GM23338 (cell line): ENCODE data around the gene PCSK5. TPM values are rescaled to one million over a fixed set of nuclear protein-coding genes. Genes with fewer than 3 reads are reported as not detected.

Experiments
- ATAC-seq: fragments of 200-7000 bp; cut with Tn5 transposase; 3 replicates; pipeline ENCODE4 v1.9.1; 2020
- DNase-seq: peaks from one replicate; pipeline ENCODE4 v3.0.0-alpha.2; 2015; ENCODE audit warnings: low spot score
- H2AFZ ChIP-seq: fragments of 200-600 bp; sonication (generic); 2 replicates; pipeline ENCODE4 v1.8.0; 2016; ENCODE audit warnings: antibody characterized with exemption, mild to moderate bottlenecking, moderate library complexity
- H3F3A ChIP-seq: fragments of 200-600 bp; sonication (generic); replicated peaks from 2 replicates; pipeline ENCODE4 v1.8.0; 2017; ENCODE audit warnings: antibody characterized with exemption, mixed run types, low read depth
- H3K27ac ChIP-seq: fragments of 200-600 bp; sonication (generic); 2 replicates; pipeline ENCODE4 v1.6.1; 2016; ENCODE audit warnings: low read depth
- H3K27me3 ChIP-seq: fragments of 200-600 bp; sonication (generic); 2 replicates; pipeline ENCODE4 v1.8.0; 2016; ENCODE audit warnings: mild to moderate bottlenecking, mixed run types, moderate library complexity; ENCODE audit not compliant: insufficient read depth
- H3K36me3 ChIP-seq: fragments of 200-600 bp; sonication (generic); 2 replicates; pipeline ENCODE4 v1.8.0; 2016; ENCODE audit warnings: mild to moderate bottlenecking; ENCODE audit not compliant: insufficient read depth
- H3K4me1 ChIP-seq: fragments of 200-600 bp; sonication (generic); 2 replicates; pipeline ENCODE4 v1.8.0; 2016; ENCODE audit warnings: mild to moderate bottlenecking, moderate library complexity; ENCODE audit not compliant: insufficient read depth
- H3K4me2 ChIP-seq: fragments of 200-600 bp; sonication (generic); 2 replicates; pipeline ENCODE4 v1.7.1; 2017; ENCODE audit warnings: mixed run types
- H3K4me3 ChIP-seq: fragments of 200-600 bp; sonication (generic); 2 replicates; pipeline ENCODE4 v1.6.1; 2016; ENCODE audit warnings: mixed run types
- H3K79me2 ChIP-seq: fragments of 200-600 bp; sonication (generic); replicated peaks from 2 replicates; pipeline ENCODE4 v1.8.0; 2017; ENCODE audit warnings: mild to moderate bottlenecking; ENCODE audit not compliant: insufficient read depth
- H3K9me2 ChIP-seq: fragments of 200-600 bp; sonication (generic); 2 replicates; pipeline ENCODE4 v1.8.0; 2017; ENCODE audit not compliant: insufficient read depth
- H4K20me1 ChIP-seq: fragments of 200-600 bp; sonication (generic); replicated peaks from 2 replicates; pipeline ENCODE4 v1.8.0; 2017; ENCODE audit warnings: mild to moderate bottlenecking; ENCODE audit not compliant: insufficient read depth
- H3K27ac Mint-ChIP-seq: 2 replicates; pipeline ENCODE4 v1.8.0; 2020; ENCODE audit warnings: inconsistent platforms, mild to moderate bottlenecking, moderate library complexity, mixed read lengths
- H3K27me3 Mint-ChIP-seq: 3 replicates; pipeline ENCODE4 v1.8.0; 2022; ENCODE audit warnings: low read depth, mild to moderate bottlenecking, moderate library complexity, mixed read lengths, inconsistent platforms; ENCODE audit not compliant: insufficient read depth, poor library complexity
- H3K36me3 Mint-ChIP-seq: 3 replicates; pipeline ENCODE4 v1.8.0; 2021; ENCODE audit warnings: low read depth, mild to moderate bottlenecking, inconsistent platforms, moderate library complexity, mixed read lengths
- H3K4me1 Mint-ChIP-seq: 3 replicates; pipeline ENCODE4 v1.8.0; 2020; ENCODE audit warnings: mild to moderate bottlenecking, inconsistent platforms, mixed read lengths
- H3K4me3 Mint-ChIP-seq: 3 replicates; pipeline ENCODE4 v1.8.0; 2021; ENCODE audit warnings: moderate library complexity, mild to moderate bottlenecking, inconsistent platforms, mixed read lengths
- H3K9me3 Mint-ChIP-seq: 3 replicates; pipeline ENCODE4 v1.8.0; 2020; ENCODE audit warnings: moderate library complexity, mild to moderate bottlenecking, inconsistent platforms, mixed read lengths
- CREB1 ChIP-seq: fragments of 250-450 bp; sonication (Bioruptor Pico); IDR thresholded peaks from 2 replicates; pipeline ENCODE4 v1.5.0; 2020; ENCODE audit warnings: low read depth, mild to moderate bottlenecking, moderate library complexity
- CTCF ChIP-seq, 2 experiments: fragments of 200-600 bp in 1 of 2; sonication (generic) in 1 of 2; conservative IDR thresholded peaks; 2 replicates each; pipeline versions ENCODE4 v1.5.1 to v1.6.1; 2016 to 2017; ENCODE audit warnings: antibody characterized with exemption in 2 of 2, low read depth in 2 of 2, mild to moderate bottlenecking in 2 of 2, moderate library complexity in 1 of 2
- ETS1 ChIP-seq: IDR thresholded peaks from 2 replicates; pipeline ENCODE4 v1.6.1; 2016; ENCODE audit warnings: antibody characterized with exemption
- EZH2 ChIP-seq: fragments of 200-600 bp; sonication (generic); IDR thresholded peaks from one replicate; pipeline ENCODE4 v1.8.0; 2017; ENCODE audit warnings: antibody characterized with exemption, mild to moderate bottlenecking, low read depth; ENCODE audit not compliant: unreplicated experiment
- EZH2phosphoT487 ChIP-seq: fragments of 200-600 bp; sonication (generic); IDR thresholded peaks from one replicate; pipeline ENCODE4 v1.8.1; 2018; ENCODE audit warnings: antibody characterized with exemption; ENCODE audit not compliant: unreplicated experiment
- JUNB ChIP-seq: IDR thresholded peaks from one replicate; pipeline ENCODE4 v1.6.1; 2016; ENCODE audit warnings: antibody characterized with exemption; ENCODE audit not compliant: unreplicated experiment
- NANOG ChIP-seq: IDR thresholded peaks from 2 replicates; pipeline ENCODE4 v1.6.1; 2016; ENCODE audit warnings: antibody characterized with exemption, borderline replicate concordance
- POLR2AphosphoS5 ChIP-seq: IDR thresholded peaks from 2 replicates; pipeline ENCODE4 v1.6.1; 2016; ENCODE audit warnings: antibody characterized with exemption, low read depth
- REST ChIP-seq: IDR thresholded peaks from one replicate; pipeline ENCODE4 v1.6.1; 2018; ENCODE audit warnings: antibody characterized with exemption; ENCODE audit not compliant: unreplicated experiment
- STAT1 ChIP-seq: IDR thresholded peaks from one replicate; pipeline ENCODE4 v1.6.1; 2016; ENCODE audit warnings: antibody characterized with exemption; ENCODE audit not compliant: unreplicated experiment
- ZNF114 ChIP-seq: fragments of 250-450 bp; sonication (Bioruptor Pico); IDR thresholded peaks from 2 replicates; pipeline ENCODE4 v1.5.0; 2020; ENCODE audit warnings: mild to moderate bottlenecking, moderate library complexity
- ZNF331 ChIP-seq: fragments of 250-450 bp; sonication (Bioruptor Pico); IDR thresholded peaks from 2 replicates; pipeline ENCODE4 v1.5.0; 2020; ENCODE audit warnings: low read depth, mild to moderate bottlenecking, moderate library complexity
- ZNF462 ChIP-seq: fragments of 250-450 bp; sonication (Bioruptor Pico); IDR thresholded peaks from 2 replicates; pipeline ENCODE4 v1.5.0; 2020; ENCODE audit warnings: mild to moderate bottlenecking, moderate library complexity
- polyA plus RNA-seq: library from polyadenylated mRNA; unstranded; fragments of >200 nt; fragmentation: Nextera tagmentation; extraction: Ambion mirVana; gene quantifications from 2 replicates; pipeline ENCODE4 v1.2.1, GENCODE V29; 2016
- total RNA-seq: library from RNA; depleted of rRNA; stranded (reverse); fragments of >200 nt; shearing (Covaris generic); gene quantifications from 2 replicates; pipeline ENCODE4 v1.2.3, GENCODE V29; 2014

The PCSK5 gene
- total and polyA plus RNA-seq, 2 experiments from 2014 or later = 12.3 to 34.8 TPM

GRCh38 chr9:76330034-76330433 lies 439.6 kb downstream of the PCSK5 start (continued):
- no peak for TF ChIP-seq ZNF462

GRCh38 chr9:76333388-76333787 lies 442.9 kb downstream of the PCSK5 start:
- H3K4me1 Mint-ChIP-seq = peaks cover 2% of the 10 kb centered on the region; the same call in 2 of the 3 replicates
- no peak for DNase-seq
- no peak overlapping the region for H3K4me2 ChIP-seq
- no peaks in the 10 kb centered on the region for H3K9me2 ChIP-seq
- H3K4me1 ChIP-seq = no peaks in the 10 kb centered on the region
- H3K27ac Mint-ChIP-seq = no peak overlapping the region
- no peaks in the 10 kb centered on the region for H3K36me3 ChIP-seq
- no peaks in the 10 kb centered on the region for H3K79me2 ChIP-seq
- H3F3A ChIP-seq = no peaks in the 10 kb centered on the region
- no peak overlapping the region for H2AFZ ChIP-seq
- no peak for ATAC-seq
- H3K27ac ChIP-seq = no peak overlapping the region
- no peak overlapping the region for H3K4me3 Mint-ChIP-seq
- no peaks in the 10 kb centered on the region; the same call in 2 of the 3 replicates for H3K9me3 Mint-ChIP-seq
- H3K4me3 ChIP-seq = no peak overlapping the region
- H3K27me3 ChIP-seq = no peaks in the 10 kb centered on the region
- H3K36me3 Mint-ChIP-seq = no peaks in the 10 kb centered on the region; the same call in 2 of the 3 replicates
- H3K27me3 Mint-ChIP-seq = no peaks in the 10 kb centered on the region
- H4K20me1 ChIP-seq = no peaks in the 10 kb centered on the region
- no peak for TF ChIP-seq CREB1
- no peak for TF ChIP-seq POLR2AphosphoS5
- no peak for TF ChIP-seq EZH2
- no peak for TF ChIP-seq ZNF114 (CRISPR knock-in tag)
- no peak for TF ChIP-seq STAT1
- TF ChIP-seq ETS1 = no peak
- TF ChIP-seq CTCF (conservative IDR thresholded peaks at IDR 0.05; ENCODE audit: low read depth in 2 of 2) = no peak
- TF ChIP-seq EZH2phosphoT487 = no peak
- no peak for TF ChIP-seq NANOG
- TF ChIP-seq REST = no peak
- TF ChIP-seq ZNF331 = no peak
- TF ChIP-seq JUNB = no peak
